ENCODE measurements around the gene LRMDA.

DNA sequence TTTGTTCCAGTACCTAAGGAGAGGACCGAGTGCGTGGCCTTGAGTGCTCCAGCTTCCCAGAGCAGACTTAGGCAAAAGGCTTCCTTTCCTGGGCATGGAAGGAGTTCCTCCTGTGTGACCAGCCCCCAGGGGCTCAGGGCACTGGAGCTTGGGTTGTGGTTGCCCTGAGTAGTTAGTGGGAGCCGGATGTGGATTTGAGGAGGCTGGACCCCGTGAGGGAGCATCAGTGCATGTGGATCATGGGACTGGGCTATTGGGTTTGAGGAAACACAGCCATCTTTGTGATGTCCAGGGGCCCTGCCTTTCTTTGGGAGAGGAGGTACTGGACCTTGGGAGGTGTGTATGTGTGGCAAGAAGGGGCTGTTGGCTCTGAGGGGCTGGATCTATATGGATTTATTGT, 8.4 kb downstream of the LRMDA start:
- no peak for TF ChIP-seq CHD1 (IDR thresholded peaks at IDR 0.05; ENCODE audit: low read depth, low read length)
- TF ChIP-seq POLR2A (IDR thresholded peaks at IDR 0.05; ENCODE audit: low read depth, low read length), result no peak
- TF ChIP-seq, protein P1, sequence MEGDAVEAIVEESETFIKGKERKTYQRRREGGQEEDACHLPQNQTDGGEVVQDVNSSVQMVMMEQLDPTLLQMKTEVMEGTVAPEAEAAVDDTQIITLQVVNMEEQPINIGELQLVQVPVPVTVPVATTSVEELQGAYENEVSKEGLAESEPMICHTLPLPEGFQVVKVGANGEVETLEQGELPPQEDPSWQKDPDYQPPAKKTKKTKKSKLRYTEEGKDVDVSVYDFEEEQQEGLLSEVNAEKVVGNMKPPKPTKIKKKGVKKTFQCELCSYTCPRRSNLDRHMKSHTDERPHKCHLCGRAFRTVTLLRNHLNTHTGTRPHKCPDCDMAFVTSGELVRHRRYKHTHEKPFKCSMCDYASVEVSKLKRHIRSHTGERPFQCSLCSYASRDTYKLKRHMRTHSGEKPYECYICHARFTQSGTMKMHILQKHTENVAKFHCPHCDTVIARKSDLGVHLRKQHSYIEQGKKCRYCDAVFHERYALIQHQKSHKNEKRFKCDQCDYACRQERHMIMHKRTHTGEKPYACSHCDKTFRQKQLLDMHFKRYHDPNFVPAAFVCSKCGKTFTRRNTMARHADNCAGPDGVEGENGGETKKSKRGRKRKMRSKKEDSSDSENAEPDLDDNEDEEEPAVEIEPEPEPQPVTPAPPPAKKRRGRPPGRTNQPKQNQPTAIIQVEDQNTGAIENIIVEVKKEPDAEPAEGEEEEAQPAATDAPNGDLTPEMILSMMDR (conservative IDR thresholded peaks at IDR 0.05; ENCODE audit: low read depth, low read length), result no peak
- no peak for TF ChIP-seq CEBPB (IDR thresholded peaks at IDR 0.05; ENCODE audit: low read depth, low read length)
- TF ChIP-seq MAZ (IDR thresholded peaks at IDR 0.05; ENCODE audit: borderline replicate concordance, low read depth, low read length), result no peak
- no peak for TF ChIP-seq RAD21 (IDR thresholded peaks at IDR 0.05; ENCODE audit: low read length)
- no peak for TF ChIP-seq BHLHE40 (IDR thresholded peaks at IDR 0.05; ENCODE audit: low read depth, low read length)
- TF ChIP-seq NFE2L2 (IDR thresholded peaks at IDR 0.05; ENCODE audit: low read depth, low read length), result no peak
- TF ChIP-seq RCOR1 (IDR thresholded peaks at IDR 0.05; ENCODE audit: insufficient replicate concordance, low read length), result no peak
- no peak for TF ChIP-seq MAFK (IDR thresholded peaks at IDR 0.05; ENCODE audit: low read depth, low read length)
- TF ChIP-seq, protein P2, sequence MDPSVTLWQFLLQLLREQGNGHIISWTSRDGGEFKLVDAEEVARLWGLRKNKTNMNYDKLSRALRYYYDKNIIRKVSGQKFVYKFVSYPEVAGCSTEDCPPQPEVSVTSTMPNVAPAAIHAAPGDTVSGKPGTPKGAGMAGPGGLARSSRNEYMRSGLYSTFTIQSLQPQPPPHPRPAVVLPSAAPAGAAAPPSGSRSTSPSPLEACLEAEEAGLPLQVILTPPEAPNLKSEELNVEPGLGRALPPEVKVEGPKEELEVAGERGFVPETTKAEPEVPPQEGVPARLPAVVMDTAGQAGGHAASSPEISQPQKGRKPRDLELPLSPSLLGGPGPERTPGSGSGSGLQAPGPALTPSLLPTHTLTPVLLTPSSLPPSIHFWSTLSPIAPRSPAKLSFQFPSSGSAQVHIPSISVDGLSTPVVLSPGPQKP (IDR thresholded peaks at IDR 0.05; ENCODE audit: borderline replicate concordance, low read depth, low read length), result no peak
- no peak for TF ChIP-seq MXI1 (IDR thresholded peaks at IDR 0.05; ENCODE audit: borderline replicate concordance, low read depth, low read length)

All from IMR-90 (cell line).